Lower lobe of right lung (tissue), 2 donors: Measurements from ENCODE around the gene GNG12. TPM values are rescaled to one million over a fixed set of nuclear protein-coding genes. Genes with fewer than 3 reads are reported as not detected.
"Not testable (repeated sequence)": the region's sequence is repeated elsewhere in the genome, so short reads cannot be mapped to it uniquely, and the experiment has no call there.

Experiments used
- ATAC-seq, 2 donors: fragments of 200-7000 bp; cut with Tn5 transposase; one replicate each; pipeline ENCODE4 v1.9.1; 2020 to 2022; ENCODE audit warnings: mild to moderate bottlenecking in 2 of 2, moderate library complexity in 2 of 2
- DNase-seq: peaks from one replicate; pipeline ENCODE4 v3.0.0-alpha.2; 2020
- H3K27ac ChIP-seq: fragments of 200-600 bp; one replicate; pipeline ENCODE4 v1.8.0; 2022
- H3K27me3 ChIP-seq: fragments of 200-600 bp; one replicate; pipeline ENCODE4 v1.8.0; 2022; ENCODE audit warnings: low read depth
- H3K36me3 ChIP-seq: fragments of 200-600 bp; one replicate; pipeline ENCODE4 v1.8.0; 2022; ENCODE audit warnings: mild to moderate bottlenecking
- H3K4me1 ChIP-seq: fragments of 200-600 bp; one replicate; pipeline ENCODE4 v1.8.0; 2022
- H3K4me3 ChIP-seq: fragments of 200-600 bp; one replicate; pipeline ENCODE4 v1.8.0; 2022; ENCODE audit warnings: mild to moderate bottlenecking
- H3K9me3 ChIP-seq: fragments of 200-600 bp; one replicate; pipeline ENCODE4 v1.8.0; 2022
- intact Hi-C: fragments of 100-400 bp; cut with DNase I; formaldehyde crosslinking; loops from one replicate; pipeline ENCODE4 v1.11.0; 2022
- total RNA-seq: library from RNA; stranded (reverse); fragmentation: NEBNext Ultra II Directional; extraction: Animal tissue kit (Norgen Biotek cat#: 25700); gene quantifications from one replicate; pipeline ENCODE4 v1.2.1, GENCODE V29; 2021
- TF ChIP-seq, protein P1 (sequence below): fragments of 200-600 bp; IDR thresholded peaks from one replicate; pipeline ENCODE4 v1.8.0; 2022; ENCODE audit warnings: antibody characterized with exemption, mild to moderate bottlenecking
- donor health status: DM: no; HTN: yes; CAD: no; lungs with severe emphysema.

The GNG12 gene
- total RNA-seq, 1 donor from 2014 or later, result 43.3 TPM

DNA sequence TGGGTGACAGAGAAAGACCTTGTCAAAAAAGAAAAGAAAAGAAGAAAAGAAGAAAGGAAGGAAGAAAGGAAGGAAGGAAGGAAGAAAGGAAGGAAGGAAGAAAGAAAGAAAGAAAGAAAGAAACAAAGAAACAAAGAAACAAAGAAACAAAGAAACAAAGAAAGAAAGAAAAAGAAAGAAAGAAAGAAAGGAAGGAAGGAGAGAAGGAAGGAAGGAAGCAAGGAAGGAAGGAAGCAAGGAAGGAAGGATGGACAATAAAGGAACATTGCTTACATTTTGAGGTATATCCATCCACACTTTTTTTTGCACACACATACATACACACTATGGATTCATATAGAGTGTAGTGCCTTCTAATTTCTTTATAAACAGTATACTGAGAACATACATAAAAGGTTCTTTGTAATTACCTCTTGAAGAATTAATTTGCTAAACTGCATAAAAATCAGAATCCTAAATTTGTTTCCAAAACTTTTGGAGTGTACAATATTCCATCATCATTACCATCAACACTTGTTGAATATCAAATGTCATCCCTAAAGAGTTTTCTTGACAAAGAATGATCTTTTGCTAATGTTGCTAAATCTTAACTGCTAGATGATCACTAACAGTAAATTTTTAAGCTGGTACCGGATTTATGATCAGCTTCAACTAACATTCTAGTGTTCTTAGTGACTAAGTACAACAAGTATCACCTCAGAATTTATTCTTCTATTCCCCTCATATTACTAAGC lies 159.6 kb downstream of the GNG12 start:
- no peaks in the 10 kb centered on the region for H3K27me3 ChIP-seq
- intact Hi-C loops, result no loop called here
- H3K4me3 ChIP-seq, result no peak overlapping the region
- no peak overlapping the region for H3K27ac ChIP-seq
- TF ChIP-seq, protein P1, sequence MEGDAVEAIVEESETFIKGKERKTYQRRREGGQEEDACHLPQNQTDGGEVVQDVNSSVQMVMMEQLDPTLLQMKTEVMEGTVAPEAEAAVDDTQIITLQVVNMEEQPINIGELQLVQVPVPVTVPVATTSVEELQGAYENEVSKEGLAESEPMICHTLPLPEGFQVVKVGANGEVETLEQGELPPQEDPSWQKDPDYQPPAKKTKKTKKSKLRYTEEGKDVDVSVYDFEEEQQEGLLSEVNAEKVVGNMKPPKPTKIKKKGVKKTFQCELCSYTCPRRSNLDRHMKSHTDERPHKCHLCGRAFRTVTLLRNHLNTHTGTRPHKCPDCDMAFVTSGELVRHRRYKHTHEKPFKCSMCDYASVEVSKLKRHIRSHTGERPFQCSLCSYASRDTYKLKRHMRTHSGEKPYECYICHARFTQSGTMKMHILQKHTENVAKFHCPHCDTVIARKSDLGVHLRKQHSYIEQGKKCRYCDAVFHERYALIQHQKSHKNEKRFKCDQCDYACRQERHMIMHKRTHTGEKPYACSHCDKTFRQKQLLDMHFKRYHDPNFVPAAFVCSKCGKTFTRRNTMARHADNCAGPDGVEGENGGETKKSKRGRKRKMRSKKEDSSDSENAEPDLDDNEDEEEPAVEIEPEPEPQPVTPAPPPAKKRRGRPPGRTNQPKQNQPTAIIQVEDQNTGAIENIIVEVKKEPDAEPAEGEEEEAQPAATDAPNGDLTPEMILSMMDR, result no peak
- no peak for ATAC-seq
- H3K4me1 ChIP-seq, result peaks cover 11% of the 10 kb centered on the region
- no peak for DNase-seq
- no peaks in the 10 kb centered on the region for H3K36me3 ChIP-seq
- H3K9me3 ChIP-seq, result no peaks in the 10 kb centered on the region

DNA sequence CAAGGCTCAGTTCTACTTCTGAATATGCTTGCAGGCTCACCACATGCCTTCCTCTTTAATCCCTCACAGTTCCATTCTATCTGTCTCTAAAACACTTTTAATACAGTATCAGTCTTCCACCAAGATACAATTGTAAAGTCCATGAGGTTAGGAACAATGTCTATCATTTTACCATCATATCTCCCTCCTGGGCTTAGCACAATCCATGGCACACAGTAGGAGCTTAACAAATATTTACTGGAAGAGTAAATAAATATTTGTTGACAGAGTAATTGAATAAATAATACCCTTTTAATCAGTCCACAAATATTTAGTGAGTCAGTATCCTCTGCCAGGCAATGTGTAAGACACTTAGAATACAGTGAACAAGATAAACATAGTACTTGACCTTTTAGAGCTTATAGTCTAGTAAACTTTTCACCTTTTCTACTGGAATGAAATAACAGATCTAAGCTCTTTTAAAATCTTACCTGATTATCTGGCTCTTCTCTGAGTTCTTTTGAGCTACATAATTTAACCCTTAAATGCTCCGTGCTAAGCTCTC lies 160.9 kb downstream of the GNG12 start:
- no peak for DNase-seq
- no peak for ATAC-seq
- Histone ChIP-seq H3K4me1 (peaks cover 11% of the 10 kb centered on the region), H3K9me3 (no peaks in the 10 kb centered on the region), H3K27ac (no peak overlapping the region), H3K27me3 (no peaks in the 10 kb centered on the region), H3K4me3 (no peak overlapping the region), H3K36me3 (no peaks in the 10 kb centered on the region)
- intact Hi-C loops, result no loop called here
- TF ChIP-seq, protein P1, result no peak

DNA sequence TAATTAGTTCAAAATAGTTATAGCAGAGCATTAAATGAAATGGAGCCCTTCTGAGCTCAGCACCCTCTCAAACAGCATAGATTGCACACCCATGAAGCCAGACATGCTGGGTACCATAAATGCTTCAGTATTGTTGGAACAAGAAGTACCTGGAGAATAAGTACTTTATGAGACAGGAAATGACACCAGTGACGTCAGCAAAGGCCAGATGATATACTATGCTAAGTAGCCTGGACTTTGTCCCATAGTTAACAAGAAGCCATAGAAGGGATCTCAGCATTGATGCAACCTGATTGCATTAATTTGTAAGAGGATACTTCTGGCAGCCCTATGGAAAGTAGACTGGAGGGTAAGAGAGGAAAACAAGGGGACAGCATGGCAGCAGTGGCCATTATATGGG lies 164.6 kb downstream of the GNG12 start:
- intact Hi-C loops, result no loop called here
- no peak overlapping the region for H3K27ac ChIP-seq
- no peak overlapping the region for H3K4me3 ChIP-seq
- no peak for ATAC-seq
- no peak for DNase-seq
- H3K9me3 ChIP-seq, result no peaks in the 10 kb centered on the region
- TF ChIP-seq, protein P1, result no peak
- no peaks in the 10 kb centered on the region for H3K36me3 ChIP-seq
- no peaks in the 10 kb centered on the region for H3K4me1 ChIP-seq
- no peaks in the 10 kb centered on the region for H3K27me3 ChIP-seq

DNA sequence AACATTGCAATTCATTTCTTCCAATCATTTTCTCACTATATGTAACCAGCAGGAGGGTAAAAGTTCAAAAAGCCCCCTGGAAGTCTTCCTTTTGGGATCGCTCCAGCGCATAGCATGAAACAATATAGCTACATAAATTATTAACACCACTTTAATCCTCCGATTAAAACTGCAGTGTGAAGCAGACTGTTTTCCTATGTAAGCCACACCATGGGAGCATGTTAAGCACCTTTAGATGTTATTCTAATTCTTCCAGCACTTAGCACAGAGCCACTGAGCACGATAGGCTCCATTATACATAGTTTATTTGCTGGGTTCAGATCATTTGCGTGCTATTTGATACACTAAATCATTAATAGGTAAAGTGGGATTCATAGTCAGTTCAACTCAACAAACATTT lies 166.6 kb downstream of the GNG12 start:
- Histone ChIP-seq H3K4me3 (no peak overlapping the region), H3K36me3 (no peaks in the 10 kb centered on the region), H3K27me3 (no peaks in the 10 kb centered on the region), H3K9me3 (no peaks in the 10 kb centered on the region), H3K4me1 (no peaks in the 10 kb centered on the region), H3K27ac (no peak overlapping the region)
- intact Hi-C loops, result no loop called here
- TF ChIP-seq, protein P1, result no peak
- DNase-seq, result no peak
- ATAC-seq, result no peak

DNA sequence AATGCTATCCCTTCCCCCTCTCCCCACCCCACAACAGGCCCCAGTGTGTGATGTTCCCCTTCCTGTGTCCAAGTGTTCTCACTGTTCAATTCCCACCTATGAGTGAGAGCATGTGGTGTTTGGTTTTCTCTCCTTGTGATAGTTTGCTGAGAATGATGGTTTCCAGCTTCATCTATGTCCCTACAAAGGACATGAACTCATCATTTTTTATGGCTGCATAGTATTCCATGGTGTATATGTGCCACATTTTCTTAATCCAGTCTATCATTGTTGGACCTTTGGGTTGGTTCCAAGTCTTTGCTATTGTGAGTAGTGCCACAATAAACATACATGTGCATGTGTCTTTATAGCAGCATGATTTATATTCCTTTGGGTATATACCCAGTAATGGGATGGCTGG lies 168.0 kb downstream of the GNG12 start:
- not testable (repeated sequence) for DNase-seq

DNA sequence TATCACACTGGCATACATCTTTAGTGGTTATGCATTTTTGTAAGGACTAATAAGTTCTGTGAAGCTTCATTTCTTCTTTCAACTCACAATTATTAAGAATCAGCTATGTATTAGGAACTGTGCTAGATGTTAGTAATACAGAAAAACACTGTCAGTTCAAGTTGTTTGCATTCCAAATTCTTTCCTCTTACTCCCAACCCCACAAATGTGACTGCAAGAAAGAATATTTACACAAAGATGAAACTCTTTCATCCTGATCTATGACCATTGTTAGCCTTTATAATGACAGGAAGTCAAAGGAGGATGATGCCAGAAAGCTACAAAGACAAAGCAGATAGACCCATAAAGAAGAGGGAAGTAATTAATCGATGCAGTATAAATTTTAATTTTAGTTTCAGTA lies 169.2 kb downstream of the GNG12 start:
- TF ChIP-seq, protein P1, result no peak

More for the DNA sequence above, 168.0 kb downstream of the GNG12 start:
- H3K4me1 ChIP-seq, H3K9me3 ChIP-seq, H3K4me3 ChIP-seq, H3K36me3 ChIP-seq, H3K27ac ChIP-seq, ATAC-seq, intact Hi-C loops, H3K27me3 ChIP-seq: not testable (repeated sequence)

More for the DNA sequence above, 169.2 kb downstream of the GNG12 start:
- no peaks in the 10 kb centered on the region for H3K9me3 ChIP-seq
- no peak for ATAC-seq
- no peaks in the 10 kb centered on the region for H3K36me3 ChIP-seq
- H3K4me1 ChIP-seq, result no peaks in the 10 kb centered on the region
- no peak for DNase-seq
- no peaks in the 10 kb centered on the region for H3K27me3 ChIP-seq
- H3K4me3 ChIP-seq, result no peak overlapping the region
- intact Hi-C loops, result no loop called here
- no peak overlapping the region for H3K27ac ChIP-seq
